ENCODE measurements around the gene ESAM.

Gene ESAM

DNA sequence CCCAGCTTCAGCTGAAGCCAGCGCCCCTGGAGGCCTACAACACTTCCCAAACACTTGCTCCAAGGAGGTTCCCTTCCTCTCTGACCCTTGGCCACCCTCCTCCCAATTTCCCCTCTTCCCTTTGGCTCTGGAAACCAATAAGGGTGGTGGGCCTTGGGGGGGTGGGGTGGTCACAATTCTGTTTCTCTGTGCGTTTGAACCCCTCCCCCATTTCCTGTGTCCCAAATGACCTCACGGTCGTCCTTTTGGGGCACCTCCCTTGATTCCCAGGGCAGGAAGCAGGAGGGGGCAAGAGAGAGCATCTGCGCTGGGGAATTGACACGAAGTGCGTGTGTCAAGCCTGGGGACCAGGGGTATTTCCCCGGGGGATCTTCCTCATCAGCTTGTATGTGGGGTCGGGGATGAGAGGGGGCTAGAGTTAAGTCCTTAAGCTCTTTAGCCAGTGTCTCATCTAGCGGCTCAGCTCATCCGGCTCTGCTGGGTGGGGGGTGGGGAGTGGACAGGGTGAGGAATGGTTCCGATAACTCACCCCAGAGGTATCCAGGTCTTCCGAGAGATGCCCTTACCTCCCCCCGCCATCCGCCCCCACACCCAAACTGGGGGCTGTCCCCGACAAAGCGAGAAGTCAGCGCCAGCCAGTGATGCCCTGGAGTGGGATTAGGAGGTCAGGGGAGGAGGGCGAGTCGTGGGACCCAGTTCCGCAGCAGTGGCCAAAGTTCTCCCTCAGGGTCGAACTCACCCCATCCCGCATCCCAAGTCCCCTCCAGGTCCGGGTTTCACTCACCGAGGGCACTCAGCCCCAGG lies 587 bp downstream of the ESAM start:
- peaks cover 45% of the 10 kb centered on the region for H3K4me1 Mint-ChIP-seq (ENCODE audit: low read depth)
- no peak overlapping the region for H3K27ac Mint-ChIP-seq
- H3K9me3 Mint-ChIP-seq: no peaks in the 10 kb centered on the region
- H3K36me3 Mint-ChIP-seq (ENCODE audit: low read depth): peaks cover 4% of the 10 kb centered on the region
- peaks cover 38% of the 10 kb centered on the region for H3K27me3 Mint-ChIP-seq
- peak overlapping the region; percentile 65 for H3K4me3 Mint-ChIP-seq

DNA sequence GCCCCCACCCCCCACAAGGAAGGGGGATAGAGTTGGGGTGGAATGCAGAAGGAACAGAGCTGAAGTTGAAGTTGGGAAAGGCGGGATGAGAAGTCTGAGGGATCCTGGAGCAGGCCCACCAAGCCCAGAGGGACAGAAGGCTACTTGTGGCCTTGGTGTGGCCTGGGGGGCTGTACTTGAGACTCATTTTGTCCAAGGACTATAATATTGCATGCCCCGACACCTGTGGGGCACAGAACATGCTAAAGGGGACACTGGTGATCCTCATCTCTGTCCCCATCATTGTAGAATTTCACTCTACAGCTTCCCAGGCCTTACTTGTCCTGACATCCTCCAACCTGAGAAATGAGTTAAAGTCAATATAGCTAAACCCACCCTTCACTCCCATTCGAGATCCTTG lies 1.3 kb downstream of the ESAM start:
- Mint-ChIP-seq H3K27me3 (peaks cover 44% of the 10 kb centered on the region), H3K9me3 (no peaks in the 10 kb centered on the region), H3K36me3 (ENCODE audit: low read depth) (no peaks in the 10 kb centered on the region), H3K4me1 (ENCODE audit: low read depth) (peaks cover 45% of the 10 kb centered on the region), H3K27ac (no peak overlapping the region), H3K4me3 (peak overlapping the region; percentile 65)

DNA sequence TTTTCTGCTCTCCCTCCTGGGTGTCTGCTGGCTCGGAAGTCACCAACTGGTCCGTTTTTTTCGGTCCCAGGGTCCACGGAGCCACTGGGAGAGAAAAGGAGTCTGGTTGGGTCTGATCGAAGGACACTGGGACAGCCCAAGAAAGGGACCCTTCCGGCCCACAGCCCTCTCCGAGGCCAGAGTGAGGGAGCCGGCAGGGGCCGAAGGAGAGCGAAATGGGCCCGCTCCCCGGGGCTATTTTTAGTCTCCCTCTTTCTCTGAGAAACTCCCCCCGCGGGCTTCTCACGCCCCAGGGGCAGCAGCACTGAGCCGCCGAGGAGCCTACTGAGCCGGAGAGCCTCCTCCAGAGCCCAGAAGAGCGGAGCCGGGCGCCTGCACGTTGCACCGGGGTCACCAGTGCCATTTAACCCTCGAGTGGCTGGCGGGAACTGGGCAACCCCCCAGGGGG lies 1.9 kb downstream of the ESAM start:
- Mint-ChIP-seq H3K36me3 (ENCODE audit: low read depth) (no peaks in the 10 kb centered on the region), H3K27ac (no peak overlapping the region), H3K4me3 (peak overlapping the region; percentile 65), H3K4me1 (ENCODE audit: low read depth) (peaks cover 45% of the 10 kb centered on the region), H3K9me3 (no peaks in the 10 kb centered on the region), H3K27me3 (peaks cover 44% of the 10 kb centered on the region)

DNA sequence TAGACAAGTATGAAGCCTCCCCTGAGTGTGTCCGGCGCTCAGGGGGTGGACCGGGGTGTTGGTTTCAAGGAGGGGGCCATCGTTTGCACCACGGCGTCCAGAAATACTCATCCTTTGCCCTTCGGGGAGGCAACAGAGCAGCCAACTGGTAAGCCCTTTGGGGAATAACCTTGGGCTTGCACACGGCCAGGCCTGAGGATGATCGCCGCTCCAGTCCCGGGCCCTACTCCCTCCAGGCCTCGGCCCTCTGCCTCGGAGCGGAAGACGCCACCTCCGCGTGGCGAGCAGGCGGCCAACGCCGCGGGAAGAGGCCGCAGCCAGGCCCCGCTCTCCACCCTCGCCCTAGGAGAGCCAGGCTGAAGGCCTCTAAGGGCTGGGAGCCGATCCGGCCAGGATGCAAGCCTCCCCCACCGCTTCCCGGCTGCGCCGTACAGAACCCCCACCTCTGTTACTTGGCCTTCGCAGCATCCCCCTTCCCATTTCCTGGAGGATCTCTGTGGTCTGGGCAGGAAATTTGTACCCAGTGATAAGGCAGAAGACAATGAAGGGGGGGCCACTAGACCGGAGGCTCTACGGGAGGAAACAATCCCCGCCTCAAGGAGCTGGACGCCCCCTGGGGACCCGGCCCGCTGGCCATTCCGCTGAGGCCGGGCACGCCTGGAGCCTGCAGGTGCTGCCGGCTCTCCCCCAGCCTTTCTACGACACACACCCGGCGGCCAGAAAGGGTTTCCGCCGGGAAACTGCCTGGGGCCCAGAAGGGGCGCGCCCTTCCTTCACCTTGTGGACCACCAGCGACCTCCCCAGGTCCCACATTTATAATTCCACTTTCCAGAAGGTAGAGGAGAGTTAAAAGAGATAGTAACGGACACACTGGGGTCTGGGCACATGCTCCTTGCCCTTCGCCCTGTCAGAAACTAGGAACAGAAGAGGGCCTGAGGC lies 2.6 kb downstream of the ESAM start:
- no peaks in the 10 kb centered on the region for H3K9me3 Mint-ChIP-seq
- peaks cover 44% of the 10 kb centered on the region for H3K27me3 Mint-ChIP-seq
- peaks cover 45% of the 10 kb centered on the region for H3K4me1 Mint-ChIP-seq (ENCODE audit: low read depth)
- H3K27ac Mint-ChIP-seq: peak overlapping the region; percentile 45
- peak overlapping the region; percentile 65 for H3K4me3 Mint-ChIP-seq
- H3K36me3 Mint-ChIP-seq (ENCODE audit: low read depth): no peaks in the 10 kb centered on the region

DNA sequence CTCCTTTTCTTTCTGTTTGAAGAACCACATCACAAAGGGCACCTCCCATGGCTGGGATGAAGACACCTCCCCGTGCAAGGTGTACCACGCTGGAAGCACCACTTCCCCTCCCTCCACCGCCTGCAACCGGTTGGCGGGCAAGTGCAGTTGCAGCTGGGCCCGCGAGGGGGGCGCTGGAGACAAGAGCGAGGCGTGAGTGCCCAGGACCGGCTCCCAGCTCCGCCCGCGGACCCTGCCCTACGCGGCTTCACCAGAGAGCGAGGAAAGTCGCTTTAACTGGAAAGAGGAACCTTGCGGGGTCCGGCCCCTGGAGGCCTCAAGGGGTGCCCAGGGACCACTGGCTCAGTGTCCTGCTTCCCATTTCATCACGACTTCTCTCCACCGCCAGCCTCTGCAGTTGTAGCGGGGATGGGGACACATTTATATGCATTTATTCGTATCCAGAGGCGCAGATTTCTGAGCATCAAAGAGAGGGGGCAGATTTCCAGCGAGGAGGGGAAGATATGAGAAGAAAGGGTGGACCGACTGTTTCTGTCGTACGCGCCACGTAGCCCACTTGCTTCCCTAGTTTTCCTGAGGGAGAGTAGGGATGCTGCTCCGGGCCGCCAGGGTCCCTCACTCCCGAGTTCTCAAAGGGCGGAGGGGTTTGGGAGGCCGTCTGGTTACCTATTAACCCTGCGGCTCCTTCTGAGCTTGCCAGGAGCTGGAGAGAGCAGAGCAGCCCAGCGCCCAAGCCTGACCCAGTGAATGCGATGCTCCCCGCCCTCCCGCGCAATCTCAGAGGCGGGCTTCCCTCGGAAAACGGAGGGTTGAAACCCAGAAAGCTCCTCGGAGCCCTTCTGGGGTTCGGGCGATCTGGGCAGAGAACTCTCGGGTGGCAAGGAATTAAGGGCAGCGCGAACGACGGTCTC lies 3.5 kb downstream of the ESAM start:
- Mint-ChIP-seq H3K27ac (no peak overlapping the region), H3K27me3 (peaks cover 44% of the 10 kb centered on the region), H3K9me3 (no peaks in the 10 kb centered on the region), H3K4me3 (peak overlapping the region; percentile 64), H3K4me1 (ENCODE audit: low read depth) (peaks cover 45% of the 10 kb centered on the region), H3K36me3 (ENCODE audit: low read depth) (no peaks in the 10 kb centered on the region)

DNA sequence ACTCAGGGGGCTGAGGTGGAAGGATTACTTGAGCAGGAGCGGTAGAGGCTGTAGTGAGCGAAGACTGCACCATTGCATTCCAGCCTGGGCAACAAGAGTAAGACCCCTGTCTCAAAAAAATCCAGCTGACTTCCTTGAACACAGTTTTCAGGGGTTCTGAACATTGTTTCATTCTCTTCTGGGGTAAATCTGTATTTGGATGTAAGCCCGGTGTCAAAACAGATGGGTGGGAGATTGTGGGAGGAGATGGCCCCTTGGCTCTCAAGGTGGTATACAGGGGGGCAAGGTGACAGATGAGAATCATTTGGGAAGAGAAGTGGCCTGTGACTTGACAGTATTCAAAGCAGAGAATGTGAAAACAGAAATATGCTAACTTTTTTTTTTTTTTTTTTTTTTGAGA lies 4.8 kb downstream of the ESAM start:
- Mint-ChIP-seq H3K36me3 (ENCODE audit: low read depth) (no peaks in the 10 kb centered on the region), H3K27me3 (peaks cover 44% of the 10 kb centered on the region), H3K27ac (no peak overlapping the region), H3K4me1 (ENCODE audit: low read depth) (peaks cover 38% of the 10 kb centered on the region), H3K9me3 (no peaks in the 10 kb centered on the region), H3K4me3 (no peak overlapping the region)

DNA sequence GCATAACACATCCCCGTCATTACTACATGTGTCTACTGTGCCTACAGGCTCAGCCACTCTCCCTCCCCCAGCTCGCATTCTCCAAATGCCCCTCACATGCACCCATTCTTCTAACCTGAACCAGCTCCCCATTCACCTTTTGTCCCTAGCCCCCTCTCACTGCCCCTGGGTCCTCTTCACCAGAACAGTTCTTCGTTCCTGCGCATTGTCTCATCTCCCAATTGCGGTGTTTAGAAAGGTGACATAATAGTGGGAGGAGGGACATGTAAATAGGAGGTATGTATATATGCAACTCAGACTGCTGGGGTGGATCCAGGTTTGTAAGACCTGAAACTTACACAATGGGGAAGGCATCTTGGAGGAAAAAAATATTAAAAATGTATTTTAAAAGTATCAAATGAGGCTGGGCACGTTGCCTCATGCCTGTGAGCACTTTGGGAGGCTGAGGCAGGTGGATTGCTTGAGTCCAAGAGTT lies 5.3 kb downstream of the ESAM start:
- peaks cover 37% of the 10 kb centered on the region for H3K4me1 Mint-ChIP-seq (ENCODE audit: low read depth)
- no peaks in the 10 kb centered on the region for H3K9me3 Mint-ChIP-seq
- peaks cover 44% of the 10 kb centered on the region for H3K27me3 Mint-ChIP-seq
- H3K27ac Mint-ChIP-seq: no peak overlapping the region
- no peaks in the 10 kb centered on the region for H3K36me3 Mint-ChIP-seq (ENCODE audit: low read depth)
- H3K4me3 Mint-ChIP-seq: no peak overlapping the region

DNA sequence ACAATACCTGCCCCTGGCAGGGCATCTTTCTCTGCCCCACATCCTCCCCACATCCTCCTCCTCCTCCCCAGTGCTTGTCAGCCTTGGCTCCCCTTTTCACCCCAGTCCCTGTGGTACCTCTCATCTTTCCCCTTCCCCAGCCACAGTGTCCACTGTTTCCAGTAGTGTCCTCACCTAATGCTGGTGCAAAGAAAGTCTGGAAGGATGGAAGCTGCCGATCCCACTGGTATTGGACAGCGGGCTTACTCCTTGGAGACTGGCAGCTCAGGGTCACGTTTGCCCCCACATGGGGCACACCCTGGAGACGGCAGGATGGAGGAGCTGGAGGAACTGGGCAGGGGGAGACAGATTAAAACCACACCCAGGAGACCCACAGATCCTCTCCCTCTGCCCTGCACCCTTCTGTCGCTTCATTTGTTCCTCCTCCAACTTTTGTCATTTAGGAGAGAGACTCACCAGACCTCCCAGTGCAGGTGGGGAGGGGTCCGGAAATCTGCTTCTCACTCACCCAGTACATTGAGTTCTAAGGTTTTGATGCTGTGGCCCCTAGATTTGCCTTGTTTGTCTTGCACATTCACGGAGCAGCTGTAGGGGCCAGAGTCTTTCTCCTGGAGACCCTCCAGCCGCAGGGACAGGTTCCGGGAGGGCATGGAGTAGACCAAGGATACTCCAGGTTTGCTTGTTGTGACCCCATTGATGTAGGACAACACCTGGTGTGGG lies 5.9 kb downstream of the ESAM start:
- Mint-ChIP-seq H3K4me3 (no peak overlapping the region), H3K4me1 (ENCODE audit: low read depth) (peaks cover 31% of the 10 kb centered on the region), H3K27ac (no peak overlapping the region), H3K36me3 (ENCODE audit: low read depth) (no peaks in the 10 kb centered on the region), H3K27me3 (peaks cover 42% of the 10 kb centered on the region), H3K9me3 (no peaks in the 10 kb centered on the region)

DNA sequence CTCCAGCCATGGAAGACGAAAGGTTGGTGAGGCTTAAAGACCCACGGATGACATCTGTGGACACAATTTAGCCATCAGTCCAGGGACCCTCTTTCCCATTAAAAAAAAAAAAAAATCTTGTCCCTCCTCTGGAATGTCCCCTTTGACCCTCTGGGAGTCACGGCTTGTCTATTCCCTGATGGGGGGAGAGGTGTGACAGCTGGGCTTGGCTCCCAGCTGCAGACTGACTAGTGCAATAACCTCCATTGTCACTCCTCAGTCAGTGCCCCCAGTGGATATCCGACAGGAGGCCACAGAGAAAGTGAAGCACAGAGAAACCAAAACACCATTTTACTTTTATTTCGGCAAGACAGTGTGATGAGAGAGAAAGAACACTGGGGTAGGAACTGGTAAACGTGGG lies 7.4 kb downstream of the ESAM start:
- Mint-ChIP-seq H3K36me3 (ENCODE audit: low read depth) (no peaks in the 10 kb centered on the region), H3K27ac (no peak overlapping the region), H3K4me3 (no peak overlapping the region), H3K4me1 (ENCODE audit: low read depth) (peaks cover 25% of the 10 kb centered on the region), H3K9me3 (no peaks in the 10 kb centered on the region), H3K27me3 (peaks cover 30% of the 10 kb centered on the region)

DNA sequence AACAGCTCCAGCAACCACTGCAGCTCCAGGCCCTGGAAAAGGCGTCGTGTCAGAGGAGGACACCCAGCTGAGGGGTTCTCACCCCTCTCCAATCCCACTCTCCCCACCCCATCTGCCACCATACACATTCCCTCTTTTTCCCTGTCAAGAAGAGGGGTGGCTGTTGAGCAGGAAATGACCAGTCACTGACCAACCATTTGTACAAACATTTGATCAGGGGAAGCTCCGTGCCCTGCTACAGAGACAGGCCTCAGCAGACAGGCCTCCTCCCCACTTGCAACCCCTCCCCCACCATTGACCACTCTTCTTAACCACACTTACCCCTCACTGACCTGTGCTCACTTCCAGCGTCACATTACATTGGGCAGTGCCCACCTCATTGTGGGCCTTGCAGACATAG lies 7.8 kb downstream of the ESAM start:
- Mint-ChIP-seq H3K4me3 (no peak overlapping the region), H3K4me1 (ENCODE audit: low read depth) (peaks cover 22% of the 10 kb centered on the region), H3K9me3 (no peaks in the 10 kb centered on the region), H3K27ac (no peak overlapping the region), H3K36me3 (ENCODE audit: low read depth) (no peaks in the 10 kb centered on the region), H3K27me3 (peaks cover 30% of the 10 kb centered on the region)

DNA sequence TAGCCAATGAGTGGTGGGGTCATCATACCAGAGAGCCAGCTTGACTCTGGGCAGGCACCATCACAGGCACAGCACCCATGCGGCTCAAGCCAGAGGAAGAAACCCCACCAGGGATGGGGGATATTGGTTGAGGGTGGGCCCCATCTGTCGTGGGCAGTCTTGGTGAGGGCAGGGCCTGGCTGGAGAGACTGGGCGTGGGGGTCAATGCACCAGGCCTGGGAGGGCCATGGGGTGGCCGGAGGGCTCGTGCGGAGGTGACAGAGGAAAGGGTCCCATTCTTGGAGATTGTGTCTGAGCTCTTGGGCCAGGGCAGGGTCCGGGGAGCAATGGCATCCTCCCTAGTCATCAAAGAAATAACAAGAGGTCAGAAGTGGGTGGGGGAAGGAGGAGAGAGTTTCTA lies 8.5 kb downstream of the ESAM start:
- H3K4me1 Mint-ChIP-seq (ENCODE audit: low read depth): peaks cover 22% of the 10 kb centered on the region
- no peak overlapping the region for H3K27ac Mint-ChIP-seq
- no peaks in the 10 kb centered on the region for H3K36me3 Mint-ChIP-seq (ENCODE audit: low read depth)
- no peak overlapping the region for H3K4me3 Mint-ChIP-seq
- no peaks in the 10 kb centered on the region for H3K9me3 Mint-ChIP-seq
- H3K27me3 Mint-ChIP-seq: peaks cover 25% of the 10 kb centered on the region

DNA sequence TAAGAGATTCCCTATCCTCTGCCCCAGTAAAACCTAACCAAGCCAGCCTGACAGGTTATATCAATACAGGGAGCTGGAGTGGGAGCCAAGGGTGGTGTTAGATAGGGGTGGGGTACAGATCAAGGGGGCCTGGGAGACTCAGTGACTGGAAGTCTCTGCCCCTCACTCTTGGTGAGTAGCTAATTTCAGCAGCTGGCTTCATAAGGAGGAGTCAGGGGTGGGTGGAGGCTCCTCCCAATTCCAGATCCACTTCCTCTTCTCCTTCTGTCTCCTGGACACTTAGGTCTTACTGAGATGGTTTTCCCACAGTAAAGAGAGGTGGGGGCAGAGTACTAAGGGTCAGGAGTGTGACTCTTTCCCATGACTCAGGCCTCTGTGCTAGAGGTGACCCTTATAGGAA lies 8.9 kb downstream of the ESAM start:
- Mint-ChIP-seq H3K4me3 (no peak overlapping the region), H3K4me1 (ENCODE audit: low read depth) (peaks cover 20% of the 10 kb centered on the region), H3K36me3 (ENCODE audit: low read depth) (no peaks in the 10 kb centered on the region), H3K27me3 (peaks cover 21% of the 10 kb centered on the region), H3K9me3 (no peaks in the 10 kb centered on the region), H3K27ac (no peak overlapping the region)

DNA sequence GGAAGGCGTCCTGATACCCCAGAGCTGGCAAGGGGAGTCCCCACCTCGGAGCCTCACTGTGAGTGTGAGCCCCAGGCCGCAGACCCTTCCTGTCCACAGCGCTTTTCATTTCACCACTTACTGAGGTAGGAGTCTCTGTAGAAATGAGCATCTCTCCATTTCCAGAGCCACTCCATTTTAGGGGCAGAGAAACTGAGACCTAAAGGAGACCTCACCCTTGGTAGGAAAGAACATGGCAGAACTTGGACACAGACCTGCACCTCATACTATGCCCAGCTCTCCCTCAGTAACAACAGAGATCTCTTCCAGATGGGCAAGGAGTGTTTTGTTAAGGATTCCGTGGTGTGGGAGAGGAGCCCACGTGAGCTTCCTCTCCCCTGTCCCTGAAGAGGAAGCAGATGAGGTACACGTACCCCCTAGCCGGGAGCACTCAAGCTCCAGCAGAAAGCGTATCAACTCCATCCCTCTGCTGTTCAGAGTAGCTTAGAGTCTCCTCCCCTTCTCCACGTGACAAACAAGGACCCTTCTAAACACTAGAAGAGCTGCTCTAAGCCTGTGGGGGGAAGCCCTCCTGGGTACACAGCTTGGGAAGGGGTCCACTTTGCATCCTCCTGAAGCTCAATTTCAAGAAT lies 9.5 kb downstream of the ESAM start:
- peaks cover 16% of the 10 kb centered on the region for H3K27me3 Mint-ChIP-seq
- H3K4me3 Mint-ChIP-seq: peak overlapping the region; percentile 47
- H3K27ac Mint-ChIP-seq: peak overlapping the region; percentile 36
- no peaks in the 10 kb centered on the region for H3K9me3 Mint-ChIP-seq
- peaks cover 17% of the 10 kb centered on the region for H3K4me1 Mint-ChIP-seq (ENCODE audit: low read depth)
- no peaks in the 10 kb centered on the region for H3K36me3 Mint-ChIP-seq (ENCODE audit: low read depth)
